Measurements from ENCODE around the gene PAX7. TPM values are rescaled to one million over a fixed set of nuclear protein-coding genes. Genes with fewer than 3 reads are reported as not detected.

The PAX7 gene
- total and polyA plus RNA-seq, 2 experiments from 2014 or later = 0.03 TPM; not detected in 1

DNA sequence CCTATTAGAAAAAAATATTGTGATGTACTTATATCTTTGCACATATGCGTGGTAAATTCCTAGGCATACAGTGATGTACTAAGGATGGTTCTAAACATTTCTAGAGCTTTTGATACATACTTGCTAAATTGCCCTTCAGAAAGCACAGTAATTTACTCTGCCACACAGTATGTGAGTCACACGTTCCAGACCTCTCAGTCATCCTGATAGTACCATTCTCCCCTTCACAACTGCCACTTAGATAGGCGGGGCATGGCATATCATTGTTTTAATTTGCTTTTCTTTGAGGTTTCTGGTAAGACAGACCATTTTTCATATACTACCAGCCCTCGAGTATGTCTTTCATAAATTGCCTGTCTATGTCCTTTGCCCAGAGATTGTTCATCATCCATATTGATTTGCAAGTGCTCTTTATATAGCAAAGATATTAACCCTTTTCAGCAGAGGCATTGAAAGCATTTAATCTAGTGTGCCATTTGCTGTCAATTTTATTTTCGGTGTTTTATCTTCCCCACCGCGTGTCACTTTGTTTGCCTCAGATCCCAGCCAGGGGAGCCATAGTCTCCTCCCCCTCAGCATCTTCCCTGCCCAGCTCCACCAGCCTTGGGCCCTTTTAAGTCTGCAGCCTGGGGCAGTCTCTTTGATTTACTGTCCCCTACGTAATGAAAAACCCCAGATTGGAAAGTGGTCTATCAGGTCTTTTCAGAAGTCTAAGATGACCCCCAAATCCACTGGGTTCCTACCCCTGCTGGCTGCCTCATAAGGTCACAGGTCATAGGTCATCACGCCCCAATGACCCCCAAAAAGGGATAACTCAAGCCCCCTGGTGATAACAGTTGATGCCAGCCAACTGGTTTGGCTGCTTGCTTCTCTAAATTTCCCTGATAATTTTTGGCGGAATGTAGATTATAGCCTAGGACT lies 11.8 kb upstream of the PAX7 start:
- Histone ChIP-seq H3K9me2 (ENCODE audit: insufficient read depth) (no peaks in the 10 kb centered on the region), H3K27me3 (ENCODE audit: insufficient read depth) (peaks cover 21% of the 10 kb centered on the region), H3K4me2 (no peak overlapping the region), H3K36me3 (ENCODE audit: insufficient read depth) (no peaks in the 10 kb centered on the region), H3F3A (replicated peaks; ENCODE audit: low read depth) (no peaks in the 10 kb centered on the region), H2AFZ (no peak overlapping the region), H3K79me2 (replicated peaks; ENCODE audit: insufficient read depth) (no peaks in the 10 kb centered on the region), H4K20me1 (replicated peaks; ENCODE audit: insufficient read depth) (no peaks in the 10 kb centered on the region), H3K27ac (ENCODE audit: low read depth) (no peak overlapping the region), H3K4me1 (ENCODE audit: insufficient read depth) (0 out of 2 replicates have a peak, but pooled peaks cover 3% of the 10 kb centered on the region), H3K4me3 (no peak overlapping the region)
- DNase-seq (ENCODE audit: low spot score) (no peak), ATAC-seq (no peak)
- Mint-ChIP-seq H3K4me1 (no peaks in the 10 kb centered on the region), H3K9me3 (no peaks in the 10 kb centered on the region), H3K27ac (no peak overlapping the region), H3K27me3 (ENCODE audit: insufficient read depth, low read depth, poor library complexity) (peaks cover 10% of the 10 kb centered on the region), H3K4me3 (no peak overlapping the region), H3K36me3 (ENCODE audit: low read depth) (no peaks in the 10 kb centered on the region)
- TF ChIP-seq ZNF331 (CRISPR knock-in tag; IDR thresholded peaks at IDR 0.05; ENCODE audit: low read depth) = no peak
- TF ChIP-seq, protein P1, sequence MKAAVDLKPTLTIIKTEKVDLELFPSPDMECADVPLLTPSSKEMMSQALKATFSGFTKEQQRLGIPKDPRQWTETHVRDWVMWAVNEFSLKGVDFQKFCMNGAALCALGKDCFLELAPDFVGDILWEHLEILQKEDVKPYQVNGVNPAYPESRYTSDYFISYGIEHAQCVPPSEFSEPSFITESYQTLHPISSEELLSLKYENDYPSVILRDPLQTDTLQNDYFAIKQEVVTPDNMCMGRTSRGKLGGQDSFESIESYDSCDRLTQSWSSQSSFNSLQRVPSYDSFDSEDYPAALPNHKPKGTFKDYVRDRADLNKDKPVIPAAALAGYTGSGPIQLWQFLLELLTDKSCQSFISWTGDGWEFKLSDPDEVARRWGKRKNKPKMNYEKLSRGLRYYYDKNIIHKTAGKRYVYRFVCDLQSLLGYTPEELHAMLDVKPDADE (IDR thresholded peaks at IDR 0.05) = no peak
- TF ChIP-seq, protein P2, sequence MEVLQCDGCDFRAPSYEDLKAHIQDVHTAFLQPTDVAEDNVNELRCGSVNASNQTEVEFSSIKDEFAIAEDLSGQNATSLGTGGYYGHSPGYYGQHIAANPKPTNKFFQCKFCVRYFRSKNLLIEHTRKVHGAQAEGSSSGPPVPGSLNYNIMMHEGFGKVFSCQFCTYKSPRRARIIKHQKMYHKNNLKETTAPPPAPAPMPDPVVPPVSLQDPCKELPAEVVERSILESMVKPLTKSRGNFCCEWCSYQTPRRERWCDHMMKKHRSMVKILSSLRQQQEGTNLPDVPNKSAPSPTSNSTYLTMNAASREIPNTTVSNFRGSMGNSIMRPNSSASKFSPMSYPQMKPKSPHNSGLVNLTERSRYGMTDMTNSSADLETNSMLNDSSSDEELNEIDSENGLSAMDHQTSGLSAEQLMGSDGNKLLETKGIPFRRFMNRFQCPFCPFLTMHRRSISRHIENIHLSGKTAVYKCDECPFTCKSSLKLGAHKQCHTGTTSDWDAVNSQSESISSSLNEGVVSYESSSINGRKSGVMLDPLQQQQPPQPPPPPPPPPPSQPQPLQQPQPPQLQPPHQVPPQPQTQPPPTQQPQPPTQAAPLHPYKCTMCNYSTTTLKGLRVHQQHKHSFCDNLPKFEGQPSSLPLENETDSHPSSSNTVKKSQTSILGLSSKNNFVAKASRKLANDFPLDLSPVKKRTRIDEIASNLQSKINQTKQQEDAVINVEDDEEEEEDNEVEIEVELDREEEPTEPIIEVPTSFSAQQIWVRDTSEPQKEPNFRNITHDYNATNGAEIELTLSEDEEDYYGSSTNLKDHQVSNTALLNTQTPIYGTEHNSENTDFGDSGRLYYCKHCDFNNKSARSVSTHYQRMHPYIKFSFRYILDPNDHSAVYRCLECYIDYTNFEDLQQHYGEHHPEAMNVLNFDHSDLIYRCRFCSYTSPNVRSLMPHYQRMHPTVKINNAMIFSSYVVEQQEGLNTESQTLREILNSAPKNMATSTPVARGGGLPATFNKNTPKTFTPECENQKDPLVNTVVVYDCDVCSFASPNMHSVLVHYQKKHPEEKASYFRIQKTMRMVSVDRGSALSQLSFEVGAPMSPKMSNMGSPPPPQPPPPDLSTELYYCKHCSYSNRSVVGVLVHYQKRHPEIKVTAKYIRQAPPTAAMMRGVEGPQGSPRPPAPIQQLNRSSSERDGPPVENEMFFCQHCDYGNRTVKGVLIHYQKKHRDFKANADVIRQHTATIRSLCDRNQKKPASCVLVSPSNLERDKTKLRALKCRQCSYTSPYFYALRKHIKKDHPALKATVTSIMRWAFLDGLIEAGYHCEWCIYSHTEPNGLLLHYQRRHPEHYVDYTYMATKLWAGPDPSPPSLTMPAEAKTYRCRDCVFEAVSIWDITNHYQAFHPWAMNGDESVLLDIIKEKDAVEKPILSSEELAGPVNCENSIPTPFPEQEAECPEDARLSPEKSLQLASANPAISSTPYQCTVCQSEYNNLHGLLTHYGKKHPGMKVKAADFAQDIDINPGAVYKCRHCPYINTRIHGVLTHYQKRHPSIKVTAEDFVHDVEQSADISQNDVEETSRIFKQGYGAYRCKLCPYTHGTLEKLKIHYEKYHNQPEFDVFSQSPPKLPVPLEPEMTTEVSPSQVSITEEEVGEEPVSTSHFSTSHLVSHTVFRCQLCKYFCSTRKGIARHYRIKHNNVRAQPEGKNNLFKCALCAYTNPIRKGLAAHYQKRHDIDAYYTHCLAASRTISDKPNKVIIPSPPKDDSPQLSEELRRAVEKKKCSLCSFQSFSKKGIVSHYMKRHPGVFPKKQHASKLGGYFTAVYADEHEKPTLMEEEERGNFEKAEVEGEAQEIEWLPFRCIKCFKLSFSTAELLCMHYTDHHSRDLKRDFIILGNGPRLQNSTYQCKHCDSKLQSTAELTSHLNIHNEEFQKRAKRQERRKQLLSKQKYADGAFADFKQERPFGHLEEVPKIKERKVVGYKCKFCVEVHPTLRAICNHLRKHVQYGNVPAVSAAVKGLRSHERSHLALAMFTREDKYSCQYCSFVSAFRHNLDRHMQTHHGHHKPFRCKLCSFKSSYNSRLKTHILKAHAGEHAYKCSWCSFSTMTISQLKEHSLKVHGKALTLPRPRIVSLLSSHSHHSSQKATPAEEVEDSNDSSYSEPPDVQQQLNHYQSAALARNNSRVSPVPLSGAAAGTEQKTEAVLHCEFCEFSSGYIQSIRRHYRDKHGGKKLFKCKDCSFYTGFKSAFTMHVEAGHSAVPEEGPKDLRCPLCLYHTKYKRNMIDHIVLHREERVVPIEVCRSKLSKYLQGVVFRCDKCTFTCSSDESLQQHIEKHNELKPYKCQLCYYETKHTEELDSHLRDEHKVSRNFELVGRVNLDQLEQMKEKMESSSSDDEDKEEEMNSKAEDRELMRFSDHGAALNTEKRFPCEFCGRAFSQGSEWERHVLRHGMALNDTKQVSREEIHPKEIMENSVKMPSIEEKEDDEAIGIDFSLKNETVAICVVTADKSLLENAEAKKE (CRISPR knock-in tag; IDR thresholded peaks at IDR 0.05) = no peak
- TF ChIP-seq, protein P3, sequence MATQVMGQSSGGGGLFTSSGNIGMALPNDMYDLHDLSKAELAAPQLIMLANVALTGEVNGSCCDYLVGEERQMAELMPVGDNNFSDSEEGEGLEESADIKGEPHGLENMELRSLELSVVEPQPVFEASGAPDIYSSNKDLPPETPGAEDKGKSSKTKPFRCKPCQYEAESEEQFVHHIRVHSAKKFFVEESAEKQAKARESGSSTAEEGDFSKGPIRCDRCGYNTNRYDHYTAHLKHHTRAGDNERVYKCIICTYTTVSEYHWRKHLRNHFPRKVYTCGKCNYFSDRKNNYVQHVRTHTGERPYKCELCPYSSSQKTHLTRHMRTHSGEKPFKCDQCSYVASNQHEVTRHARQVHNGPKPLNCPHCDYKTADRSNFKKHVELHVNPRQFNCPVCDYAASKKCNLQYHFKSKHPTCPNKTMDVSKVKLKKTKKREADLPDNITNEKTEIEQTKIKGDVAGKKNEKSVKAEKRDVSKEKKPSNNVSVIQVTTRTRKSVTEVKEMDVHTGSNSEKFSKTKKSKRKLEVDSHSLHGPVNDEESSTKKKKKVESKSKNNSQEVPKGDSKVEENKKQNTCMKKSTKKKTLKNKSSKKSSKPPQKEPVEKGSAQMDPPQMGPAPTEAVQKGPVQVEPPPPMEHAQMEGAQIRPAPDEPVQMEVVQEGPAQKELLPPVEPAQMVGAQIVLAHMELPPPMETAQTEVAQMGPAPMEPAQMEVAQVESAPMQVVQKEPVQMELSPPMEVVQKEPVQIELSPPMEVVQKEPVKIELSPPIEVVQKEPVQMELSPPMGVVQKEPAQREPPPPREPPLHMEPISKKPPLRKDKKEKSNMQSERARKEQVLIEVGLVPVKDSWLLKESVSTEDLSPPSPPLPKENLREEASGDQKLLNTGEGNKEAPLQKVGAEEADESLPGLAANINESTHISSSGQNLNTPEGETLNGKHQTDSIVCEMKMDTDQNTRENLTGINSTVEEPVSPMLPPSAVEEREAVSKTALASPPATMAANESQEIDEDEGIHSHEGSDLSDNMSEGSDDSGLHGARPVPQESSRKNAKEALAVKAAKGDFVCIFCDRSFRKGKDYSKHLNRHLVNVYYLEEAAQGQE (IDR thresholded peaks at IDR 0.05; ENCODE audit: unreplicated experiment) = no peak
- no peak for TF ChIP-seq CREB1 (CRISPR knock-in tag; IDR thresholded peaks at IDR 0.05; ENCODE audit: low read depth)
- no peak for TF ChIP-seq JUNB (IDR thresholded peaks at IDR 0.05; ENCODE audit: unreplicated experiment)
- TF ChIP-seq ZNF114 (CRISPR knock-in tag; IDR thresholded peaks at IDR 0.05) = no peak
- TF ChIP-seq, protein P4, sequence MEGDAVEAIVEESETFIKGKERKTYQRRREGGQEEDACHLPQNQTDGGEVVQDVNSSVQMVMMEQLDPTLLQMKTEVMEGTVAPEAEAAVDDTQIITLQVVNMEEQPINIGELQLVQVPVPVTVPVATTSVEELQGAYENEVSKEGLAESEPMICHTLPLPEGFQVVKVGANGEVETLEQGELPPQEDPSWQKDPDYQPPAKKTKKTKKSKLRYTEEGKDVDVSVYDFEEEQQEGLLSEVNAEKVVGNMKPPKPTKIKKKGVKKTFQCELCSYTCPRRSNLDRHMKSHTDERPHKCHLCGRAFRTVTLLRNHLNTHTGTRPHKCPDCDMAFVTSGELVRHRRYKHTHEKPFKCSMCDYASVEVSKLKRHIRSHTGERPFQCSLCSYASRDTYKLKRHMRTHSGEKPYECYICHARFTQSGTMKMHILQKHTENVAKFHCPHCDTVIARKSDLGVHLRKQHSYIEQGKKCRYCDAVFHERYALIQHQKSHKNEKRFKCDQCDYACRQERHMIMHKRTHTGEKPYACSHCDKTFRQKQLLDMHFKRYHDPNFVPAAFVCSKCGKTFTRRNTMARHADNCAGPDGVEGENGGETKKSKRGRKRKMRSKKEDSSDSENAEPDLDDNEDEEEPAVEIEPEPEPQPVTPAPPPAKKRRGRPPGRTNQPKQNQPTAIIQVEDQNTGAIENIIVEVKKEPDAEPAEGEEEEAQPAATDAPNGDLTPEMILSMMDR (conservative IDR thresholded peaks at IDR 0.05; ENCODE audit: low read depth in 2 of 2) = no peak
- no peak for TF ChIP-seq EZH2phosphoT487 (IDR thresholded peaks at IDR 0.05; ENCODE audit: unreplicated experiment)
- no peak for TF ChIP-seq EZH2 (IDR thresholded peaks at IDR 0.05; ENCODE audit: low read depth, unreplicated experiment)
- TF ChIP-seq NANOG (IDR thresholded peaks at IDR 0.05; ENCODE audit: borderline replicate concordance) = no peak
- TF ChIP-seq STAT1 (IDR thresholded peaks at IDR 0.05; ENCODE audit: unreplicated experiment) = no peak
- no peak for TF ChIP-seq POLR2AphosphoS5 (IDR thresholded peaks at IDR 0.05; ENCODE audit: low read depth)
